OCI-LY7 (cell line): ENCODE results near the gene STAG1. TPM values are rescaled to one million over a fixed set of nuclear protein-coding genes. Genes with fewer than 3 reads are reported as not detected.
"Not testable (repeated sequence)": the region's sequence is repeated elsewhere in the genome, so short reads cannot be mapped to it uniquely, and the experiment has no call there.

Experiments
- BruUV-seq: library from RNA; stranded (reverse); fragments of 400-500 nt; replicated peaks from 2 replicates; lab custom pipeline; 2021; lab: Mats Ljungman, UMichigan
- CTCF ChIA-PET: fragments of 300-600 bp; sonication (Branson Sonifier 250); formaldehyde crosslinking; loops from one replicate; lab custom pipeline; 2022; ENCODE audit warnings: antibody characterized with exemption; ENCODE audit not compliant: unreplicated experiment; lab: Charles Lee
- POLR2A ChIA-PET: fragments of 300-600 bp; sonication (Branson Sonifier 250); formaldehyde crosslinking; loops from one replicate; lab custom pipeline; 2022; ENCODE audit warnings: antibody characterized with exemption; lab: Charles Lee
- DNase-seq: peaks from one replicate; pipeline ENCODE4 v3.0.0-alpha.2; 2015; ENCODE audit warnings: low spot score
- H2AFZ ChIP-seq: fragments of 200-600 bp; sonication (generic), shearing (Covaris generic); 2 replicates; pipeline ENCODE4 v1.6.1; 2014; ENCODE audit warnings: mild to moderate bottlenecking, antibody characterized with exemption, low read length, moderate library complexity
- H3K27ac ChIP-seq: fragments of 200-600 bp; sonication (generic); 2 replicates; pipeline ENCODE4 v1.5.1; 2014; ENCODE audit warnings: mixed run types, low read depth, mild to moderate bottlenecking, moderate library complexity, low read length, inconsistent platforms; ENCODE audit not compliant: poor library complexity, severe bottlenecking
- H3K36me3 ChIP-seq: fragments of 200-600 bp; sonication (generic); 2 replicates; pipeline ENCODE4 v1.6.1; 2014; ENCODE audit warnings: mild to moderate bottlenecking, antibody characterized with exemption, low read length, moderate library complexity, mixed read lengths; ENCODE audit not compliant: insufficient read depth
- H3K4me1 ChIP-seq: fragments of 200-600 bp; sonication (generic); 2 replicates; pipeline ENCODE4 v1.5.1; 2014; ENCODE audit warnings: mild to moderate bottlenecking, low read length; ENCODE audit not compliant: insufficient read depth, poor library complexity, severe bottlenecking
- H3K4me2 ChIP-seq: fragments of 200-600 bp; sonication (generic); 2 replicates; pipeline ENCODE4 v1.6.1; 2014; ENCODE audit warnings: mild to moderate bottlenecking, low read length
- H3K4me3 ChIP-seq: fragments of 200-600 bp; sonication (generic); 2 replicates; pipeline ENCODE4 v1.5.1; 2014; ENCODE audit warnings: mild to moderate bottlenecking, low read depth, low read length; ENCODE audit not compliant: poor library complexity, severe bottlenecking
- H3K79me2 ChIP-seq: fragments of 200-600 bp; sonication (generic); 2 replicates; pipeline ENCODE4 v1.6.1; 2016; ENCODE audit warnings: low read depth, mild to moderate bottlenecking, low read length, moderate library complexity, mixed read lengths; ENCODE audit not compliant: insufficient read depth
- H3K9me2 ChIP-seq: fragments of 200-600 bp; sonication (generic); 2 replicates; pipeline ENCODE4 v1.6.1; 2016; ENCODE audit warnings: mild to moderate bottlenecking, low read length, mixed read lengths; ENCODE audit not compliant: insufficient read depth
- H3K9me3 ChIP-seq: fragments of 200-600 bp; sonication (generic); 2 replicates; pipeline ENCODE4 v1.6.1; 2014; ENCODE audit warnings: mild to moderate bottlenecking, mixed run types, low read length, mixed read lengths
- H4K20me1 ChIP-seq: fragments of 200-600 bp; sonication (generic); 2 replicates; pipeline ENCODE4 v1.6.1; 2014; ENCODE audit warnings: mild to moderate bottlenecking, antibody characterized with exemption, low read length, moderate library complexity, mixed read lengths; ENCODE audit not compliant: insufficient read depth
- CTCF ChIP-seq: fragments of 200-600 bp; sonication (generic); conservative IDR thresholded peaks from 2 replicates; pipeline ENCODE4 v1.5.1; 2014; ENCODE audit warnings: mild to moderate bottlenecking, antibody characterized with exemption, low read length, moderate library complexity, mixed read lengths
- EZH2phosphoT487 ChIP-seq: fragments of 200-600 bp; sonication (generic); IDR thresholded peaks from 2 replicates; pipeline ENCODE4 v1.6.1; 2018; ENCODE audit warnings: low read depth, borderline replicate concordance, mild to moderate bottlenecking, mixed run types, antibody characterized with exemption, low read length, moderate library complexity, mixed read lengths
- intact Hi-C: fragments of 100-400 bp; cut with micrococcal nuclease; formaldehyde crosslinking; loops from one replicate; pipeline ENCODE4 v1.10.0; 2022; ENCODE audit not compliant: unreplicated experiment
- total RNA-seq, 2 experiments: library from RNA; depleted of rRNA in 1 of 2; stranded (reverse); fragments of >200 nt in 1 of 2; shearing (Covaris generic) in 1 of 2; gene quantifications; 2 replicates each; pipeline ENCODE4 v1.2.3, GENCODE V29; 2014 to 2022

Gene STAG1
- total RNA-seq, 2 experiments from 2014 or later: 30.7 to 46.6 TPM

- no peaks in the 10 kb centered on the region for H4K20me1 ChIP-seq
- no peak overlapping the region for H3K4me2 ChIP-seq
- TF ChIP-seq EZH2phosphoT487 (no peak), CTCF (no peak)
- BruUV-seq: no TSS peak
- CTCF ChIA-PET: no interaction called here
- no peaks in the 10 kb centered on the region for H3K79me2 ChIP-seq
- H3K9me3 ChIP-seq: no peaks in the 10 kb centered on the region
- H2AFZ ChIP-seq: no peak overlapping the region
- no peak overlapping the region for H3K4me3 ChIP-seq
- no peaks in the 10 kb centered on the region for H3K9me2 ChIP-seq
- intact Hi-C loops: no loop called here
- H3K4me1 ChIP-seq: no peaks in the 10 kb centered on the region
- peaks cover 8% of the 10 kb centered on the region; the same call in 1 of the 2 replicates for H3K36me3 ChIP-seq
- DNase-seq: no peak
- POLR2A ChIA-PET: interaction anchor here (0.6 kb wide), 1 partner anchor 73 kb away, joined by 5 read pairs; no protein-coding TSS in a partner anchor
- H3K27ac ChIP-seq: no peak overlapping the region
Observed at GRCh38 chr3:136559896-136560295, 192.3 kb downstream of the STAG1 start.

- H2AFZ ChIP-seq, H4K20me1 ChIP-seq, H3K9me2 ChIP-seq, CTCF ChIA-PET, H3K36me3 ChIP-seq, H3K4me2 ChIP-seq, H3K4me3 ChIP-seq, DNase-seq, H3K9me3 ChIP-seq, BruUV-seq, H3K27ac ChIP-seq, H3K79me2 ChIP-seq, H3K4me1 ChIP-seq: not testable (repeated sequence)
- POLR2A ChIA-PET: interaction anchor here (0.6 to 0.7 kb wide), 4 partner anchors 40 to 573 kb away, joined by 3 to 4 read pairs (median 4); no protein-coding TSS in a partner anchor
- intact Hi-C loops: loop anchor here (10.0 kb wide), 1 partner anchor 465 kb away; no protein-coding TSS in a partner anchor
Observed at GRCh38 chr3:136549461-136549860, 202.7 kb downstream of the STAG1 start.

GRCh38 chr3:136547293-136547692 lies 204.9 kb downstream of the STAG1 start:
- BruUV-seq: no TSS peak
- TF ChIP-seq CTCF (no peak), EZH2phosphoT487 (no peak)
- ChIA-PET POLR2A (interaction anchor here (0.8 kb wide), 1 partner anchor 14 kb away, joined by 4 read pairs; no protein-coding TSS in a partner anchor), CTCF (no interaction called here)
- Histone ChIP-seq H3K27ac (no peak overlapping the region), H3K9me2 (no peaks in the 10 kb centered on the region), H4K20me1 (no peaks in the 10 kb centered on the region; the same call in 1 of the 2 replicates), H3K4me2 (no peak overlapping the region), H3K36me3 (peaks cover 8% of the 10 kb centered on the region), H3K9me3 (no peaks in the 10 kb centered on the region), H3K4me1 (peaks cover 10% of the 10 kb centered on the region), H2AFZ (no peak overlapping the region), H3K4me3 (no peak overlapping the region), H3K79me2 (no peaks in the 10 kb centered on the region)
- intact Hi-C loops: loop anchor here (2.0 to 10.0 kb wide), 2 partner anchors 206 to 468 kb away; partner anchors contain the start of gene STAG1
- DNase-seq: no peak
